ENCODE results near the gene GSTK1.

The GSTK1 gene

GRCh38 chr7:143300959-143301935 lies 38.0 kb downstream of the GSTK1 start:
- DNase-seq (ENCODE audit: low read depth) = no peak

GRCh38 chr7:143303733-143304132 lies 40.5 kb downstream of the GSTK1 start:
- DNase-seq (ENCODE audit: low read depth) = no peak

- DNase-seq (ENCODE audit: low read depth) = no peak
Observed at GRCh38 chr7:143304938-143305337, 41.7 kb downstream of the GSTK1 start.

GRCh38 chr7:143305423-143306070 lies 42.3 kb downstream of the GSTK1 start:
- no peak for DNase-seq (ENCODE audit: low read depth)

GRCh38 chr7:143308632-143309031 lies 45.4 kb downstream of the GSTK1 start:
- DNase-seq (ENCODE audit: low read depth) = no peak

DNA sequence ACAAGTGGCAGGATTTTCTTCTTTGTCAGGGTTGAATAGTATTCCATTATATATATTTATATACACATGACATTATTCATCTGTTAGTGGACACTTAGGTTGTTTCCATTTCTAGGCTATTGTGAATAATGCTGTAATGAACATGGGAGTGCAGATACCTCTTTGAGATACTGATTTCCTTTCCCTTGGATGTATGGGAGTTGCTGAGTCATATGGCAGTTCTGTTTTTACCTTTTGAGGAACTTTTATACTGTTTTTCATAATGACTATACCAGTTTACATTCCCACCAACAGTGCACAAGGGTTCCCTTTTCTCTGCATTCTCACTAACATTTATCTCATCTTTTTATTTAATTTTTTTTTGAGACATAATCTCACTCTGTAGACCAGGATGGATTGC lies 50.9 kb downstream of the GSTK1 start:
- no peak for DNase-seq (ENCODE audit: low read depth)

DNA sequence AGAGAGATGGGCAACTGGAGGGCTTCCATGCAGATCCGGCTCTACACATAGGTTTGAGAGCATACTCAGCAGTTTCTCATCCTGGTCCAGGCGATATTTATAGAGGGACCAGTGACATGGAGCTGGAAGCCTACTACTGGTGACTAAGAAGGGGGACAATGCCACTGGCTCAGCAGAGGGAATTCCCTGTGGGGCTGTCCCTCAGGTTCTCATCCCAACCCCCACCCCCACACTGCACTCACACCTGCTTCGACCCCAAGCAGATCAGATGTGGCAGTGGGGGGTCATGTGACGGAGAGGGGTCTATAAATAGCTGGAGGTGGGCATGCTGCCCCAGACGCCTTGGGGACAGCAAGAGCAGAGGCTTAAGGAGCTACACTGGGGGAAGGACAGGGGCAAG lies 52.5 kb downstream of the GSTK1 start, which contains the start of gene CLCN1:
Gene CLCN1, plus strand, starts transcription at position 336 of the 400 bp plus-strand sequence. CDS start 102 bp downstream, outside the sequence.
- DNase-seq (ENCODE audit: low read depth) = no peak

DNA sequence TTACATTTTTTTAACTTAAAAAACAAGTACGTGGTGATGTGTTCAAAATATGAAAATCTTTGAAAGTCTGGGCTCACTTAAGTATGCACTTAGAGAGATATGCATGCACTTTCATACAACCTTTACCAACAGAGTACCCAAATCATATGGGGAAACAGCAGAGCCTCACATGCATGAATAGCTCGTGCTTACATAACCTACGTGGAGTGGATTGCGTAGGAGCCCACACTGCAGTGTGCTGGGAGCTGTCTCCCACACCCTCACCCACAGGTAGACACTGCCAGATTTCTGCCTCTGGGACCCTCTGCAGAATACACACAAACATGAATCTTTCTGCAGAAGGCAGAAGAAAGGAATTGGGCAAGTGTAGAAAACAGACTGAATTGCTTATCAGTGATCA lies 53.3 kb downstream of the GSTK1 start:
- DNase-seq (ENCODE audit: low read depth) = no peak

DNA sequence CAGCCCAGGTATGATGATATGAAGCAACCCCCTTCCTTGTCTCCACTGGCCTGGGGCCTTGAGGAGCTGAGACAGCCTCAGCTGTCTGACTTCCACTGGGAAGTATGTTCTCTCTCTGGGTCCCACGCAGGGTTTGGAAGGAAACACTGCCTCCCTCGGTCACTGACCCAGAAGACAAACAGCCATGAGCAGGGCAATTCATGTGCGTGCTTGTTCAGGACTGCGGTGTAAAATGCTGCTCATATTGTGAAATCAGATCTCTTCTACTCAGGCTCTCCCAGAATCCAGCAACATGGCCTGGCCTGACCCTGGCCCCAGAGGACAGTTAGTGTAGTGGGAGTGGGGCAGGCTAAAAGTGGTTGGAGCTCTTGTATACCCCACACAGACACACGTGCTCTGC lies 55.4 kb downstream of the GSTK1 start:
- no peak for DNase-seq (ENCODE audit: low read depth)

Measured in non-pigmented ciliary epithelial cell (primary cell).